Renal cortical epithelial cell (primary cell): ENCODE data around the gene ARHGAP8. TPM values are rescaled to one million over a fixed set of nuclear protein-coding genes. Genes with fewer than 3 reads are reported as not detected.
"Not testable (repeated sequence)": the region's sequence is repeated elsewhere in the genome, so short reads cannot be mapped to it uniquely, and the experiment has no call there.

Experiments used
- DNase-seq: peaks from one replicate; pipeline ENCODE4 v3.0.0-alpha.2; 2011; ENCODE audit warnings: low read depth
- total RNA-seq: library from RNA; depleted of rRNA; stranded (reverse); fragments of >200 nt; gene quantifications from 2 replicates; pipeline ENCODE4 v1.2.3, GENCODE V29; 2014

Gene ARHGAP8
- total RNA-seq, 1 donor from 2014 or later: 5.3 TPM

DNA sequence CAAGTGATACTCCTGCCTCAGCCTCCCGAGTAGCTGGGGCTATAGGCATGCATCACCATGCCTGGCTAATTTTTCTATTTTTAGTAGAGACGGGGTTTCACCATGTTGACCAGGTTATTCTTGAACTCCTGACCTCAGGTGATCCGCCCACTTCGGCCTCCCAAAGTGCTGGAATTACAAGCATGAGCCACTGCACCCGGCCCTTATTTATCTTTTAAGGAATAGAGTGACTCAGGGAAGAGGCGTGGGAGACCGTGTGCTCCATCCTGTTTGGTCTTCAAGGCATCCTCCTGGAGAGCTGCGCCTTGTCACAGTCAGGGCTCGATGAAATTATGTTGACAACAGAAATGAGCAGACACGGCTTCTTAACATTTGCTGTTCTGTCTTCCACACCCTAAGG, 12.7 kb upstream of the ARHGAP8 start:
- peak; percentile 78 for DNase-seq

DNA sequence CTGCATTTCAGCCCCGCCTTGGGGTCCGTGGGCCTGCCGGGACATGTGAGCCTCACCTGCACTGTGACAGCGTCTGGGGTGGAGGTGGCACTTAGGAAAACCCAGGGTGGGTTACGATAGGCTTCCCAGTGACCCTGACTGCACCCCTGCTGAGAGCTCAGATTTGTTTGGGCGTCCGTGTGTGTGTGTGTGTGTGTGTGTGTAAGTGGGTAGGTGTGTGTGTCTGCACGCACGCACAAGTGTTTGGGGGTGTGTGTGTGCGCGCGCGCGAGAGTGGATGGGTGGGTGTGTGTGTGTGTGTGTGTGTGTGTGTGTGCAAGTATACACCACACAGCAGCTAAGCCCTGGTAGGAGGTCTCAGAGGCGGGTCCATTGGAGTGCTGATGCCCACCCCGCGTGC, 12.1 kb upstream of the ARHGAP8 start:
- DNase-seq: no peak

DNA sequence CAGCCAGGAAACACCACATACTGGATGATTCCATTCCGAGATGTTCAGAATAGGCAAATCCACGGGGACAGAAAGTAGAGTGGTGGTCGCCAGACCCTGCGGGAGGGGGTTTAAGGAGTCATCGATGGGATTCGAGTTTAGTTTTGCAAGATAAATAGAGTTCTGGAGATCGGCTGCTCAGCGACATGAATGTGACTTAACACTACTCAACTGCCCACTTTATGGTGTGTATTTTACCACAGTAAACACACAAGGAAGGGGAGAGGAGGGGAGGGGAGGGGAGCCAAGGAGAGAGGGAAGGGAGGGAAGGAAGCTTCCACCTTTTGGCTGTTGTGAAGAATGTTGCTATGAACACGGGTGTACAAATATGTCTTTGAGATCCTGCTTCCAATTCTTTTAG, 10.4 kb upstream of the ARHGAP8 start:
- DNase-seq: no peak

DNA sequence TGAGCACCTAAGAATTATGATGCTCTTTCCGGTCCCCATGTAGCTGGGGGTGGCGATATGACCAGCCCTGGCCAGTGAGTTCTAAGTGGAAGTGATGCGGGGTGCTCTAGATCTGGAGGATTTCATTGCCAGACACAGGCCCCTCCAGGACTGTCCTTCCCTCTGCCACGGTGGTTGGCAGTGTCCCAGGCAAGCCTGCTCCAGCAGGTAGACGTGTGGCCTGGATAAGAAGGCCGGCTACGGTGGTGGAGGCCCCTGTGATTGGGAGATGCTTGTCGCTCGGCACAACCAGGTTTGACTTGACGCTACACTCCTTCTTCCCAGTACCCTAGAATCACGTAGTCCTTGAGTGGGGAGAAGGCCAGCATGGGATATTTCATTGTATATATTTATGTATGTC, 9.1 kb upstream of the ARHGAP8 start:
- DNase-seq: no peak

DNA sequence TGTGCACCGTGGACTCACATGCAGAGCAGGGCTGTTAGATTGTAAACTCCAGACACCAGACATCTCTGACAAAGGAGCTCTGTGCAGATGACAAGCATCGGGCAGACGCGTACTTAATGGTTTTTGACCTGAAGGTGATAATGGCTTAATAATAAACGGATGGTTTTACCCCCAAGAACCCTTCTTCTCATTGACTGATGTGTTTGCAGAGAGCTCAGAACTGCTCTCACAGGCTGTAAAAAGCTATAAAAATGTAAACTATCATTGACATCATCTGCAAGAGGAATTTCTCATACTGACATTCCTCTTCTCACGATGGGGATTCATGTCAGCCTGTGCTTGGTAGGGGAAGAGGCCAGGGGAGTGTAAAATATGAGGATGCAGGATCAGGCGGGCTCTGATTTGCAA, 8.6 kb upstream of the ARHGAP8 start:
- DNase-seq: no peak

DNA sequence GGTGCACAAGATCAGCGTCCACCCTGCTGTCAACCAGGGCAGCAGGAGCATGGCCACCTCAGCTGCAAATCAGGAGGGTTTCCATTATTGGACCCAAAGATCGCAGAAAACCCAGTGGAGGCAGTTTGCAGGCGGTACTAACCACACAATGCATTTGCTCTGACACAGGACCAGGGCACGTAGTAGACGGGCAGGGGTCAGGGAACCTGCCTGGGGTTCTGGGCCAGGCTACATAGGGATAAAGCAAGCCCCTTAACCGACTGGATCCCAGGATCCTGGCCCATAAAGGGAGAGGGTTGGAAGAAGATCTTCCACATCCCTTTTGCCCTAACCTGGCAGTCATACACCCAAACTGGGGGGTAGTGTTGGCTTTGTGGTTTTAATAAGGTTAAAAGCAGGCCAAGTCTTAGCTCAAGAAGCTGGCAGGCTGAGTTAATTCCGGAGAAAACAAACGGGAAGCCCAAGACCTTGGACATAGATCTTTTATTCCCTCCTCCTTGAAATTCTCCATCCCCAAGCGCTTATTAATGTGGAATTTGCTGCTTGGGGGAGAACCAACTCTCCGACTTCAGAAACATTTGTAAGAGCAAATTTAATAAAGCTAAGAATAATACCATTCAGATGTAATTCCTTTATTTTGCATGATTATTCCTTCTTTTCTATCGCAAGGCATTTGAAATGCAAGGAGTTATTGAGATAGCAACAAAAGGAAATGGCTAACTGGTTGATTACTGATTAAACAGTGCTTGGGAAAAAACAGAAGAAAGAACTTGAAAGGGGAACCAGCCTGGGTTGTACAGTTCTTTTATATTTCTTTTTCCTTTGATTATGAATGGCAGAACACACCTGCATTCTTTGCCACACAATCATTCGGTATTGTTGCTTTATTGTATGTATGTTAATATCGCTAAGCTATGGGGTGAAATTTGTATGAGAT, 6.3 kb upstream of the ARHGAP8 start:
- peak; percentile 84 for DNase-seq

DNA sequence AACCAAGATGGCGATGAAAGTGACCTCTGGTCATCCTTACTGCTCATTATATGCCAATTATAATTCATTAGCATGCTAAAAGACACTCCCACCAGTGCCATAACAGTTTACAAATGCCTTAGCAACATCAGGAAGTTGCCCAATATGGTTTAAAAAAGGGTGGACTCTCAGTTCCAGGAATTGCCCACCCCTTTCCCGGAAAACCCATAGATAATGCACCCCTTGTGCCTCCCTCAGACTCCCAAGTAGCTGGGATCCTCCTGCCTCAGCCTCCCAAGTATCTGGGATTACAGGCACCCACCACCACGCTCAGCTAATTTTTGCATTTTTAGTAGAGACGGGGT, 4.6 kb upstream of the ARHGAP8 start:
- DNase-seq: not testable (repeated sequence)

DNA sequence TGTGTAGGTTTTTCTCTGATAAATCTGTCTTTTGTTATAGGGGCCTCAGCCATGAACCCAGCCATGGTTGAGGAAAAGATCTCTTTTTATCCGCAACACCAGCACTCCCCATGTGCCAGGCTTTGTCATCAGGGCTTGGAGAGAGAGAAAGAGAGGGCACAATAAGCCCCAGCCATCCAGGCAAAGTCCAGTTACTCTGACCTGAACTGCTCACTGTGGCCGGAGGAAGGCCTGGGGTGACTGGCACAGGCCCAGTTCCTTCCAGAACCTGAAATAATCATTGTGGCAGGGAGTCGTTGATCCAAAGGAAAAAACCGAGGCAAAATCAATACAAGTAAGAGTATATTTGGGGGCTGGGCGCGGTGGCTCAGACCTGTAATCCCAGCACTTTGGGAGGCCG, 3.9 kb upstream of the ARHGAP8 start:
- DNase-seq: no peak

DNA sequence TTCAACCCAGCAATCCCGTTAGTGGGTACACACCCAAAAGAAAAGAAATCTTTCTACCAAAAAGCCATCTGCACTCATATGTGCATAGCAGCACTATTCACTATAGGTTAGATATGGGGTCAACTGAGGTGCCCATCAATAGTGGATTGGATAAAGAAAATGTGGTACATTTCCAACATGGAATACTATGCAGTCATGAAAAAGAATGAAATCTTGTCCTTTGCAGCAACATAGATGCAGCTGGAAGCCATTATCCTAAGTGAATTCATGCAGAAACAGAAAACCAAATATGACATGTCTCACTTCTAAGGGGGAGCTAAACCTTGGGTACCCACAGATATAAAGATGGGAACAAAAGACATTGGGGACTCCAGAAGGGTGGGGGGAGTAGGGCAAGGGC, 1.9 kb upstream of the ARHGAP8 start:
- DNase-seq: no peak

DNA sequence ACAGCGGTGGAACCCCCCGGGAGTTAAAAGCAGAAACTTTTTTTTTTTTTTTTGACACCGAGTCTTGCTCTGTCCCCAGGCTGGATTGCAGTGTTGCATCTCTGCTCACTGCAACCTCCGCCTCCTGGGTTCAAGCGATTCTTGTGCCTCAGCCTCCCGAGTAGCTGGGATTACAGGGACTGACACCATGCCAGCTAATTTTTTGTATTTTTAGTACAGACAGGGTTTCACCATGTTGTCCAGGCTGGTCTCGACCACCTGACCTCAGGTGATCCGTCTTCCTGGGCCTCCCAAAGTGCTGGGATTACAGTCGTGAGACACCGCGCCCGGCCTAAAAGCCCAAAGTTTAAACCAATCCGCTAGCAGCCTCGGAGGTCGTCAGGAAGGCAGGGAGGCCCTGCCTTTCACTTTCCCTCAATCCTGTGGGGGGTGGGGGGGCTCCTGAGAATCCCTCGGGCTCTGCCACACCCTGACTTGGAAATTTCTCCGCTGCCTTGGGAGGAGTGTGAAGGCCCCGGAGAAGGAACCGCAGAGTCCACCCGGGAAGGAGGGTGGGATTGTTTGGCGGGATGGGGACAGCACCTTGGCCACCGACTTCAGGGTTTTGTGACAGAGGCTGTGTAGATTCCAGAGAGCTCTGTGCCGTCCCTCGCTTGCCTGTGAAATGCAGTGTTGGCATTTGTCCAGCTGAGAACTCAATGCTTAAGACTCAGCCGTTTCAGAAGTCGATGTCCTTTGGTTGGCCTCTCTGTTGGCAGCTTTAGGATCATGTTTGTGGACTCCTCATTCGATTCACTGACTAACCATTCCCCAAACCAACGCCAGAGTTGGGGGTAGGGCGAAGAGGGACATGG, 1.0 kb downstream of the ARHGAP8 start:
- DNase-seq: peak; percentile 83

DNA sequence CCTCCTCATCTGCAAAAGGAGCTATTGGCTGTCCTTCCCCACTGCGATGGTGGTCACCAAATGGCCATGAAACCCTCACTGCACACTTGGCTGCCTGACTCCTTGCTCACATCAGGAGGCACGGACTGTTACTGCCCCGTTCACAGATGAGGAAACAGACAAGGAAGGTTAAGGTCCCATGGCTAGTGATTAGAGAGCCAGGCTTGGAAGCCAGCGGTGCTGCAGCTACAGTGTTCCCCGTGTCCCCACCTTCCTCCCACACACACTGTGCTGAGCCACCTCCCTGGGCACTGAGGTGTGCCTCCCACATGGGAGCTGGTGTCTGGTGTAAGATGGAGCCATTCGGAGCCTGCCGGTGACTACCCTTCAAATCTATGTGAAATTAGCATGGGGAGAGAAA, 2.6 kb downstream of the ARHGAP8 start:
- DNase-seq: no peak

DNA sequence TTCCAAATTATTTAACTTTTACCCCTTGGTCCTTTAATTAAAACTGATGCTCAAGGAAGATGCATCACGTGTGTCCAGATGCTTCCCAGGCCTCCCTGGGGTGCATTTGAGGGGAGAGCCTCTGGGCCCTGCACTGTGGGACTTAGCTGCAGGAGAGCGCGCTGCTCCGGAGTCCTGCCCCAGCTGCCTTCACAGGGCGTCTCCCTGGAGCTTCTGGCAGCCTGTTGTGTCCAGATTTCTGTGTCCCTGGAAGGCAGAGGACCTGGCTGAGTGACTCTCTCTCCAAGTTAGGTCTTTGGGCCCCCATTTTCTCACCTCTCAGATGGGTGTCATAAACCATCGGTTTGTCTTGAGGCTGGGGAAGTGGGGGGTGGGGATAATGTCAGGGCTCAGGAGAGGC, 3.0 kb downstream of the ARHGAP8 start:
- DNase-seq: no peak

DNA sequence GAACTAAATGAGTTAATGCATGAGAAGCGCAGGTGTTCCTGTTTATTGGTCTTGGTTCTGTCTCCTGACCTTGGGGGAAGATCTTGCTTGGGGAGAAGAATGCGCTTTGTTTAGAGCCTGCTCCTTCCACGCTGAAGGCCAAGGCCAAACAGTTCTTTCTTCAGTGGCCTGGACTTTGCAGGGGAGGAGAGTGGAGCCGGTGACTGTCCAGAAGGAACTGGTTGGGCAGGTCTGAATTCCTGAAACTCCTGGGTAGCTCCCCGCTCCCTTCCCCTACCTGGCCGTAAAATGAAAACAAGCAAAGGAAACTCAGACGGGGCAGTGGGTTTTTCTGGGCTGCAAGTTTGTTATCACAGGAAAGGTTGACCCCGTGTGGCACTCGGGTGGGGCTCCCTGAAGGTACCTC, 3.6 kb downstream of the ARHGAP8 start:
- peak; percentile 55 for DNase-seq

DNA sequence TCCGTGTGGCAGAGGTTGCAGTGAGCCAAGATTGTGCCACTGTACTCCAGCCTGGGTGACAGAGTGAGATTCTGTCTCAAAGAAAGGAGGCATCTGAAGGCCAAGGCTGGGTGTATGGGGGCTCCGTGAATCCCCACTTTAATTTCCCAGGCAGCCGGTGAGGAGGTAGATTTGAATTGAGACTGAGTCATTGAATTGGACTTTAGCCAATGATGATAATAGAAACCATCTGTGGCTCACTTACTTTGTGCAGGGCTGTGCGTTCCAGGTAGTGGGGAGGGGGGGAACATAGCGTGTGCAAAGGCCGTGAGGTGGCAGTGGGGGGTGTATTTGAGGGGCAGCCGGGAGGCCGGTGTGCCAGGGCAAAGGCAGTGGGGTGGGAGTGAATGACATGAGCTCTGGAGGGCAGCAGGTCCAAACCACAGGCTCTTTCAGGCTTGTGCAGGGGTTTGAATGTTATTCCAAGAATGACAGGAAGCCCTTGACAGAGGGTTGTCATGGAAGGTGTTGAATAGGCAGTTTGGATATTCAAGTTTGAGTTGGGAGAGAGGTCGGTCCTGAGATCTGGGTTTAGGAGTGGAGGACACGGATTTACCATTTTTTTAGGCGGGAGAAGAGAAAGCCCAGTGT, 6.1 kb downstream of the ARHGAP8 start:
- peak; percentile 74 for DNase-seq

DNA sequence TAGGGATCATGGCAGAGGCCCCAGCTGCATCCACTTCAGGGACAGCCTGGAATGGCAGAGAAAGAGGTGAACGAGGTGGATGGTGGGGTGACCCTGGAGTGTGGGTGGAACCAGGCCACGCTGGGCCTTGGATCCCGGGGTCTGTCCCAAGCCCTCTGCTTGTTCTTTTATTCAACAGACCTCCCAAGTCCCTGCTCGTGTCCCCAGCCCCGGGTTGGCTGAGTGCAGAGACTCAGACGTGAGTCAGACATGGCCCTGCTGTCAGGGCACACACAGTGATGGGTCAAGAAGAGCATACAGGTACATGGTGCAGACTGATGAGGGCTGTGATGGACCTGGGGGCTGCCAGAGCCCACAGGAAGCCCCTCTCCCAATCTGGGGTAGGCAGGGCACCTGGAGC, 6.6 kb downstream of the ARHGAP8 start:
- no peak for DNase-seq

DNA sequence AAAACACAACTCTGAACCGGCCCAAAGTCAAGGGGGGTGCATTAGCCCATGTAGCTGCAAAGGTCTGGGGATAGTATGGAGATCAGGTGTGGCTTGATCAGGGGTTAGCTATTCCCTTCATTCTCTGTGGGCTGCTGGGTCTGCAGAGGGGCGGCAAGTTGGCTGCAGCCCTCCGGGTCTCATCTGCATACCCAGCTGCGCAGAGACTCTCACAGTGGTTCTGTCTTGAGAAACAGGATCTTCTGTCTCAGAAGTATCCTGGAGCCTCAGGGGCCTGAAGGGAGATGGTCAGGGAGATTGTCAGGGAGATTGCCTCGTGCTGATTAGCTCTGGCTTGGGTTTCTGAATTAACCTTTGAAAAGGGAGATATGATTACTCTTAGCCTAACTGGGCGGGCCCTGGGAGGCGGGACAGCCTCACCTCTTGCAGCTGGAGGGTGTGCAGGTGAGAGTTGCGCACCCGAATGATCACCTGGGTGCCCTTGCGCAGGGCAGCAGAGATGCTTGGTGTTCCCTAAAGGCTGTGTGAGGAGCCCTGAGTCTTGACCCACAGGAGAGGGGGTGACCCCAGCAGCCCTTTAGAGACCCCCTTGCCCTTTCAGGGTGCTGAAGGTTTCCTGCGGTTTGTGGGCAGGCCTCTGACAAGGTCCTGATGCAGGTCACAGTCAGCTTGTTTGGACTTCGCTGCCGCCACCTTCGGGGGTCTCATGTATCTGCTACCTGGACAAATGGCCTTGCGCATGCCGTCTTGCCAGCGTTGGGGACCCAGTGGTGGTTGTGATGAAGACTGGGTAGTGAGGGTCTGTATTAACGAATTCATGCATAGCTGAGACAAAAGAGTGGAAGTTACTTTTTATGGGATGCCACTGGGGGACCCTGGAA, 7.3 kb downstream of the ARHGAP8 start:
- DNase-seq: no peak

DNA sequence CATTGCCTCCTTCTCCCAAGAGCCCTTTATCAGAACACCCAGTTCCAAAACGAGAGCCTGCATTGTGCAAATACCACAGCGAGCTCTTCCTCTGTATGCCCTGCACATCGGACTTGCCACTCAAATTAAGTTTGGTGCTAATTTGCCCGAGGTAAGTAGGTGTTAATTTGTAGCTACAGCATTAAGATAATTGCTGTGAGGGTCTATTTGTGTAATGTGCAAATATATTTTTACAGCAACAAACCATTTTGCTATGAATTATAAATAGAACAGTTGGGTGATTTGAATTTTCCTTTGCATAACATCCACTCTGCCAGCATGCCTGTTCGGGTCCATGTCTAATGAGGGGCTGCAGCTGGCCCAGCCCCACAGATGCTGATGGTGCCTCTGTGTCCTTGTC, 8.1 kb downstream of the ARHGAP8 start:
- DNase-seq: no peak

DNA sequence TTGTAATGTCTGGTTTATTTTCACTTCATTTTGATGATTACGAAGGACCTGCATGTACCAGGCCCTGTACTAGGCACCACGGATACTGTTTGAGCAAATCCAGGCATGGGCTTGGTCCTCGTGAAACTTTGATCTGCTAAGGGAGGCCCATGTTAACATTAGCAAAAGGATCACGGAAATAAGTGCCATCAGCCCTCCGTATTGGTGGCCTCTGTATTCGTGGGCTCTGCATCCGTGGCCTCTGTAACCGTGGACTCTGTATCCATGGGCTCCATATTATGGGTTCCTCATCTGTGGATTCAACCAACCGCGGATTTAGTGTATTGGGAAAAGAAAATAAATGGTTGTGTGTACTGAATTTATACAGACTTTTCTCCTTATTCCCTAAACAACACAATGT, 8.7 kb downstream of the ARHGAP8 start:
- DNase-seq: no peak

DNA sequence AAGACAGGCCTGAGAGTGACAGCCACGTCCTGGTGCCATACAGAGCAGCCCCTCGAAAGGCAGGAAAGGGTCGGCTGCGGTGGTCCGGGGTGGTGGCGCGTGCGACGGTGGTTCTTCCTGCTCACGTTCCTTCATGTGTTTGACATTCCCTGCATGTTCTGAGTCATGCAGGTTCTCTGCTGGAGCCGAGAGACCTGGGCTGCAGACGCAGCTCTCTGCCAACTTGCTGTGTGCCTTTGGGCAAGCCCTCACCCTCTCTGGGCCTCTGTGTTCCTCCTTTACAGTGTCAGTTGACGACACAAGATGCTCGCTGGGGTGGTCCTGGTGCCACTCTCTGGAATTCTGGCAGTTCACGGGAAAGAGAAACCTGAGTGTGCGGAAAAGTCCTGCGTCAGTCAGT, 12.0 kb downstream of the ARHGAP8 start:
- DNase-seq: no peak

DNA sequence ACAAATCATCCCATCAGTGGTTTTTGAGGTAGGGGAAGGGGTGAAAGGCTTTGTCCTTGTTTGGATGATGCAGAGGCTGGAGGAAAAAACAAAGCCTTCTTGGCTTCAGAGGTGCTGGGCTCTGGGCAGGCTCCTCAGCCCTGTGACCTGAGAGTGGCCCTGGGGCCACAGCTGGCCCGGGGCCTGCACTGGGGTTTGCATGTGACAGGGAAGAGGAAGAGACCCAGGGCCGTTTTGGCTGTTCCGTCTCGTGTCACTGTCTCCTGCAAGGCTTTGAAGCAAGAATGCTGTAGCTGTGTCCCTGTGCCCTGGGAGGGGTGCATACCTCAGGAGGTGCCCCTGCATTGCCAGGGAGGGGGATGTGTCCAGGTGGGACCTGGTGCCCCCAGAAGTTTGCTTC, 12.6 kb downstream of the ARHGAP8 start:
- DNase-seq: no peak

DNA sequence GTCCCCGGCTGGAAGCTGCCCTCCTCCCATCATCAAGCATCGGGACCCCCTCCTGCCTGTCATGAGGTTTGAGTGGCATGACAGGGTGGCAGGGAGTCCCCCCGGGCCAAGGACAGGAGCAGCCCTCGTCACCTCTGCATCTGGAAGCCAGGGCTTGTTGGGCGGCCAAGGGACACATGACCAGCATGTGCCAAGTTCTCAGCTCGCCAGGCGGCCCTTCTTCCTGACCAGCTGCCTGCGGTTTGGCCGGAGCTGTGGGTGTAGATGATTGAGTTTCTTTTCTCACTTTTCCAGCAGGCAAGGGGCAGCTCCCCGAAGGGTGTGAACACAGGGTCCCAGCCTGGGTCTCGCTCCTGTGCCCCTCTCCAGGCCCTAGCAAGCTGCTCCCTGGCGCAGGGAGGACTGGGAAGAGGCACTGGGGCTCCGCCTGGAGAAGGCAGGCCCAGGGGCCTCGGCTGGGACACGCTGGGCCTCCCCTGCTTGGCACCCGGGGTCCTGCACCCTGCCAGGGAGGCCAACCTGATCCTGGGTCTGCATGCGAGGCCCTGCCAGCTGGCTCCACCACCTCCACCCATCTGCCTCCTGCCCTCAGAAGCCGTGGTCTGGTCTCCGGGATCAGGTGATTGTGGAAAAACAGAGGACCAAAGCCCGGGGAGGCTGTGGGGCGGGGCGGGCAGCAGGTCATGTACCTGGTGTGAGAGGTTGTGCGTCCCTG, 13.4 kb downstream of the ARHGAP8 start:
- no peak for DNase-seq
